ENCODE data around the gene KCNQ1. TPM values are rescaled to one million over a fixed set of nuclear protein-coding genes. Genes with fewer than 3 reads are reported as not detected.

The KCNQ1 gene
- total and polyA plus RNA-seq, 2 of the 13 experiments (the other 11 are each of a cell fraction or from before 2014, with no cell fraction given), result 0.02 to 0.08 TPM

DNA sequence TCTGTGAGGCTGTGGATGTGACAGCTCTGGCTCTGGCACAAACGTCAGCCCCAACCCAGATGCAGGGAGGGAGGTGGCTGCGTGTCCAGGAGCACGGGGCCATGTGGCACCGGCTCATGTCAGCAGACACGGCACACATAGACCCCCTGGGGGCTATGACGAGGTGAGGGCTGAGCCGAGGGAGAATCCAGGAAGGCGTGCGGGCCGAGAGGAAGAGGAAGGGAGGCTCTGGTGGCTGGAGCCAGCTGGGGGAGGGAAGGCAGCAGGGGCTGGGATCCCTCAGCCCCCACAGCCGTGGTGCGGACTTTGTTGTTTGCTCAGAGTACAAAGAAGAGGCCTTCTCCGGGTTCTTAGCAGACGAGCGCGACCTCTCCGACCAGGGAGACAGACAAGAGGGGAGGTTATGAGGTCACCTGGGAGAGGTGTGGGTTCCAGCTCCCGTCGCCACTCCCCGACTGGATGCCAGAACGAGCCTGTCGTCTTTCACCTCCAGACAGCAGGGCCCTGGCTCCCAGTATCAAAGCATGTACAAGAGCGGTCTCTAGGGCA lies 394.7 kb downstream of the KCNQ1 start (continued):
- TF ChIP-seq, protein P1, sequence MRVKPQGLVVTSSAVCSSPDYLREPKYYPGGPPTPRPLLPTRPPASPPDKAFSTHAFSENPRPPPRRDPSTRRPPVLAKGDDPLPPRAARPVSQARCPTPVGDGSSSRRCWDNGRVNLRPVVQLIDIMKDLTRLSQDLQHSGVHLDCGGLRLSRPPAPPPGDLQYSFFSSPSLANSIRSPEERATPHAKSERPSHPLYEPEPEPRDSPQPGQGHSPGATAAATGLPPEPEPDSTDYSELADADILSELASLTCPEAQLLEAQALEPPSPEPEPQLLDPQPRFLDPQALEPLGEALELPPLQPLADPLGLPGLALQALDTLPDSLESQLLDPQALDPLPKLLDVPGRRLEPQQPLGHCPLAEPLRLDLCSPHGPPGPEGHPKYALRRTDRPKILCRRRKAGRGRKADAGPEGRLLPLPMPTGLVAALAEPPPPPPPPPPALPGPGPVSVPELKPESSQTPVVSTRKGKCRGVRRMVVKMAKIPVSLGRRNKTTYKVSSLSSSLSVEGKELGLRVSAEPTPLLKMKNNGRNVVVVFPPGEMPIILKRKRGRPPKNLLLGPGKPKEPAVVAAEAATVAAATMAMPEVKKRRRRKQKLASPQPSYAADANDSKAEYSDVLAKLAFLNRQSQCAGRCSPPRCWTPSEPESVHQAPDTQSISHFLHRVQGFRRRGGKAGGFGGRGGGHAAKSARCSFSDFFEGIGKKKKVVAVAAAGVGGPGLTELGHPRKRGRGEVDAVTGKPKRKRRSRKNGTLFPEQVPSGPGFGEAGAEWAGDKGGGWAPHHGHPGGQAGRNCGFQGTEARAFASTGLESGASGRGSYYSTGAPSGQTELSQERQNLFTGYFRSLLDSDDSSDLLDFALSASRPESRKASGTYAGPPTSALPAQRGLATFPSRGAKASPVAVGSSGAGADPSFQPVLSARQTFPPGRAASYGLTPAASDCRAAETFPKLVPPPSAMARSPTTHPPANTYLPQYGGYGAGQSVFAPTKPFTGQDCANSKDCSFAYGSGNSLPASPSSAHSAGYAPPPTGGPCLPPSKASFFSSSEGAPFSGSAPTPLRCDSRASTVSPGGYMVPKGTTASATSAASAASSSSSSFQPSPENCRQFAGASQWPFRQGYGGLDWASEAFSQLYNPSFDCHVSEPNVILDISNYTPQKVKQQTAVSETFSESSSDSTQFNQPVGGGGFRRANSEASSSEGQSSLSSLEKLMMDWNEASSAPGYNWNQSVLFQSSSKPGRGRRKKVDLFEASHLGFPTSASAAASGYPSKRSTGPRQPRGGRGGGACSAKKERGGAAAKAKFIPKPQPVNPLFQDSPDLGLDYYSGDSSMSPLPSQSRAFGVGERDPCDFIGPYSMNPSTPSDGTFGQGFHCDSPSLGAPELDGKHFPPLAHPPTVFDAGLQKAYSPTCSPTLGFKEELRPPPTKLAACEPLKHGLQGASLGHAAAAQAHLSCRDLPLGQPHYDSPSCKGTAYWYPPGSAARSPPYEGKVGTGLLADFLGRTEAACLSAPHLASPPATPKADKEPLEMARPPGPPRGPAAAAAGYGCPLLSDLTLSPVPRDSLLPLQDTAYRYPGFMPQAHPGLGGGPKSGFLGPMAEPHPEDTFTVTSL (CRISPR knock-in tag; IDR thresholded peaks at IDR 0.05; ENCODE audit: borderline replicate concordance), result no peak
- TF ChIP-seq SP2 (CRISPR knock-in tag; IDR thresholded peaks at IDR 0.05) (no peak), NFIC (IDR thresholded peaks at IDR 0.05; ENCODE audit: low read length) (no peak), ARNT (IDR thresholded peaks at IDR 0.05) (no peak), TBL1XR1 (IDR thresholded peaks at IDR 0.05; ENCODE audit: borderline replicate concordance, low read length, partially characterized antibody) (no peak), GPN1 (CRISPR knock-in tag; IDR thresholded peaks at IDR 0.05; ENCODE audit: borderline replicate concordance) (no peak), POLR2A (IDR thresholded peaks at IDR 0.05; ENCODE audit: insufficient read depth in 1 of 2, low read depth in 2 of 2, low read length in 2 of 2) (no peak), SYNCRIP (IDR thresholded peaks at IDR 0.05; ENCODE audit: insufficient read depth, low read depth, low read length) (no peak), SIX4 (CRISPR knock-in tag; IDR thresholded peaks at IDR 0.05) (no peak), ZFP82 (CRISPR knock-in tag; IDR thresholded peaks at IDR 0.05; ENCODE audit: borderline replicate concordance) (no peak), SMAD9 (CRISPR knock-in tag; IDR thresholded peaks at IDR 0.05) (no peak), ETV5 (CRISPR knock-in tag; IDR thresholded peaks at IDR 0.05; ENCODE audit: borderline replicate concordance) (no peak), ETV6 (CRISPR knock-in tag; conservative IDR thresholded peaks at IDR 0.05) (no peak), ZNF569 (CRISPR knock-in tag; IDR thresholded peaks at IDR 0.05; ENCODE audit: borderline replicate concordance) (no peak), TIGD3 (CRISPR knock-in tag; IDR thresholded peaks at IDR 0.05; ENCODE audit: borderline replicate concordance) (no peak), FIP1L1 (IDR thresholded peaks at IDR 0.05; ENCODE audit: borderline replicate concordance, insufficient read depth, low read depth, low read length) (no peak), SP4 (CRISPR knock-in tag; IDR thresholded peaks at IDR 0.05) (no peak), NONO (IDR thresholded peaks at IDR 0.05) (no peak), NONO (CRISPR knock-in tag; conservative IDR thresholded peaks at IDR 0.05) (no peak), HOXA5 (CRISPR knock-in tag; IDR thresholded peaks at IDR 0.05) (no peak), NFE2 (CRISPR knock-in tag; IDR thresholded peaks at IDR 0.05) (no peak), ZNF33B (CRISPR knock-in tag; IDR thresholded peaks at IDR 0.05) (no peak)
- TF ChIP-seq, protein P2, sequence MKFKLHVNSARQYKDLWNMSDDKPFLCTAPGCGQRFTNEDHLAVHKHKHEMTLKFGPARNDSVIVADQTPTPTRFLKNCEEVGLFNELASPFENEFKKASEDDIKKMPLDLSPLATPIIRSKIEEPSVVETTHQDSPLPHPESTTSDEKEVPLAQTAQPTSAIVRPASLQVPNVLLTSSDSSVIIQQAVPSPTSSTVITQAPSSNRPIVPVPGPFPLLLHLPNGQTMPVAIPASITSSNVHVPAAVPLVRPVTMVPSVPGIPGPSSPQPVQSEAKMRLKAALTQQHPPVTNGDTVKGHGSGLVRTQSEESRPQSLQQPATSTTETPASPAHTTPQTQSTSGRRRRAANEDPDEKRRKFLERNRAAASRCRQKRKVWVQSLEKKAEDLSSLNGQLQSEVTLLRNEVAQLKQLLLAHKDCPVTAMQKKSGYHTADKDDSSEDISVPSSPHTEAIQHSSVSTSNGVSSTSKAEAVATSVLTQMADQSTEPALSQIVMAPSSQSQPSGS (CRISPR knock-in tag; IDR thresholded peaks at IDR 0.05), result no peak
- TF ChIP-seq, protein P3, sequence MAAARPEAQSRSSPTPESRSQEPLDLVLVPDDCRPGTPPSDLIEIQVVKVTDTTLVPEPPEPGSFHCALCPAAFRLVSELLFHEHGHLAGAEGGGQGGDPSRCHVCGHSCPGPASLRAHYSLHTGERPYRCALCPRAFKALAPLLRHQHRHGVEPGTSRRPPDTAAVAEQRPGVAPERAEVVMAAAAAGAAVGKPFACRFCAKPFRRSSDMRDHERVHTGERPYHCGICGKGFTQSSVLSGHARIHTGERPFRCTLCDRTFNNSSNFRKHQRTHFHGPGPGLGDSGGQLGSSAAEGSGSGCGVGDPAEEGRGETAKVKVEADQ (CRISPR knock-in tag; IDR thresholded peaks at IDR 0.05; ENCODE audit: borderline replicate concordance), result no peak

Measured in HepG2 (cell line).